ENCODE data around the gene C5orf63.

DNA sequence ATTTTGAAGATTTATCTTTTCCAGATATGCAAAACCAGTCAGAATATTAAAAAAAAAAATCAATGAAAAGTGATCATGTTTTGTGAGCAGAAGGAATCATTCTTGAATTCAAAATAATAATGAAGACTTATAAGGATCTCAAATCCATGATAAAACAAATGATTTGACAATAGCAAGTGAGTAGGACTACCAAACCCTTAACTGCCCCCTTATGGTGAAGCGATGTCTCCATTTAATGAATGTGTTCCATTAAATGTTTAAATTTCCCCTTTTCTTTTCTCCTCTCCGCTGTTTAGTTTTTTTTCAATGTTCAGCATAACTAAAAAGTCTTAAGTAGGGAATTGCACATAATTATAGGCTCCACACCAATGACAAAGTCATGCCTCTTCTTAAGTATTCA lies 30.7 kb downstream of the C5orf63 start:
- TF ChIP-seq, protein P1, sequence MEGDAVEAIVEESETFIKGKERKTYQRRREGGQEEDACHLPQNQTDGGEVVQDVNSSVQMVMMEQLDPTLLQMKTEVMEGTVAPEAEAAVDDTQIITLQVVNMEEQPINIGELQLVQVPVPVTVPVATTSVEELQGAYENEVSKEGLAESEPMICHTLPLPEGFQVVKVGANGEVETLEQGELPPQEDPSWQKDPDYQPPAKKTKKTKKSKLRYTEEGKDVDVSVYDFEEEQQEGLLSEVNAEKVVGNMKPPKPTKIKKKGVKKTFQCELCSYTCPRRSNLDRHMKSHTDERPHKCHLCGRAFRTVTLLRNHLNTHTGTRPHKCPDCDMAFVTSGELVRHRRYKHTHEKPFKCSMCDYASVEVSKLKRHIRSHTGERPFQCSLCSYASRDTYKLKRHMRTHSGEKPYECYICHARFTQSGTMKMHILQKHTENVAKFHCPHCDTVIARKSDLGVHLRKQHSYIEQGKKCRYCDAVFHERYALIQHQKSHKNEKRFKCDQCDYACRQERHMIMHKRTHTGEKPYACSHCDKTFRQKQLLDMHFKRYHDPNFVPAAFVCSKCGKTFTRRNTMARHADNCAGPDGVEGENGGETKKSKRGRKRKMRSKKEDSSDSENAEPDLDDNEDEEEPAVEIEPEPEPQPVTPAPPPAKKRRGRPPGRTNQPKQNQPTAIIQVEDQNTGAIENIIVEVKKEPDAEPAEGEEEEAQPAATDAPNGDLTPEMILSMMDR (IDR thresholded peaks at IDR 0.05), result no peak
- TF ChIP-seq POLR2A (IDR thresholded peaks at IDR 0.05), result no peak

Measured in right lobe of liver (tissue), 4 donors.